HG02973 (cell line): ENCODE results near the gene PYGB.

Experiments used
- ATAC-seq: cut with Tn5 transposase; IDR thresholded peaks from one replicate; pipeline ENCODE4 v1.9.1; 2021; ENCODE audit warnings: moderate library complexity; ENCODE audit not compliant: unreplicated experiment

PYGB gene

GRCh38 chr20:25293507-25293906 lies 45.6 kb downstream of the PYGB start:
- ATAC-seq, result no peak

- no peak for ATAC-seq
Observed at GRCh38 chr20:25293910-25294458, 46.1 kb downstream of the PYGB start.

GRCh38 chr20:25294459-25295385 lies 46.8 kb downstream of the PYGB start:
- no peak for ATAC-seq

- no peak for ATAC-seq
Observed at GRCh38 chr20:25295386-25296093, 47.7 kb downstream of the PYGB start.

- peak; percentile 33 for ATAC-seq
Observed at GRCh38 chr20:25296094-25297093, 48.5 kb downstream of the PYGB start.

GRCh38 chr20:25297141-25297905 lies 49.4 kb downstream of the PYGB start:
- ATAC-seq, result peak; percentile 44

GRCh38 chr20:25299806-25300205 lies 51.9 kb downstream of the PYGB start:
- no peak for ATAC-seq

- ATAC-seq, result no peak
Observed at GRCh38 chr20:25300496-25301170, 52.7 kb downstream of the PYGB start.

- ATAC-seq, result no peak
Observed at GRCh38 chr20:25301357-25301920, 53.6 kb downstream of the PYGB start.

GRCh38 chr20:25302596-25302995 lies 54.7 kb downstream of the PYGB start:
- ATAC-seq, result no peak

GRCh38 chr20:25303292-25304024 lies 55.6 kb downstream of the PYGB start:
- no peak for ATAC-seq

- ATAC-seq, result no peak
Observed at GRCh38 chr20:25304025-25304549, 56.2 kb downstream of the PYGB start.

GRCh38 chr20:25306991-25307903 lies 59.4 kb downstream of the PYGB start:
- ATAC-seq, result no peak

- ATAC-seq, result no peak
Observed at GRCh38 chr20:25308083-25308491, 60.2 kb downstream of the PYGB start.

- ATAC-seq, result no peak
Observed at GRCh38 chr20:25308671-25309394, 60.9 kb downstream of the PYGB start.
